Esophagus muscularis mucosa (tissue), 3 donors: Measurements from ENCODE around the gene GABPB2.

Experiments used
- POLR2A ChIP-seq: fragments of 450-650 bp; IDR thresholded peaks from one replicate; pipeline ENCODE4 v1.6.1; 2017; ENCODE audit warnings: antibody characterized with exemption, moderate library complexity, mild to moderate bottlenecking, low read depth
- TF ChIP-seq, protein P1 (sequence below), 3 experiments: fragments of 200-600 bp in 2 of 3; fragments of 450-650 bp in 1 of 3; sonication (generic) in 2 of 3; IDR thresholded peaks; one replicate each; pipeline ENCODE4 v1.5.1; 2017 to 2019; ENCODE audit warnings: antibody characterized with exemption in 3 of 3, mild to moderate bottlenecking in 2 of 3, moderate library complexity in 1 of 3

DNA sequence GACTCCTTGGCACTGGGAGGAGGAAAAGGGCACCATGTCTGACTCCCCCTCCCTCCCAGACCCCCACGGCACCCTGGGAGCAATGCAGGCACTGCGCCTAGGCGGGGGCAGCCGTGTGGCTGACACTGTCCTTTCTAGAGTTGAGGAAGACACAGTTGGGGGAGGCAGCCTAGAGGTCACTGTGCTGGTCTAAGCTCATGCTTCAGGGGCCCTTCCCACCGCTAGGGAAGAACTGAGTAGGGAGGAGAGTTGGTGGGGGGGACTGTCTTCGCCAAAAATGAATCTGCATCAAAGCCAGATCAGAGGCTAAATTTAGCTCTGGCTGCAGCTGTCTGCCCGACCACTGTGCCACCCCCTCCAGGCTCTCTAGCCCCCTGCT is 72.5 kb downstream of the GABPB2 start:
- TF ChIP-seq, protein P1, sequence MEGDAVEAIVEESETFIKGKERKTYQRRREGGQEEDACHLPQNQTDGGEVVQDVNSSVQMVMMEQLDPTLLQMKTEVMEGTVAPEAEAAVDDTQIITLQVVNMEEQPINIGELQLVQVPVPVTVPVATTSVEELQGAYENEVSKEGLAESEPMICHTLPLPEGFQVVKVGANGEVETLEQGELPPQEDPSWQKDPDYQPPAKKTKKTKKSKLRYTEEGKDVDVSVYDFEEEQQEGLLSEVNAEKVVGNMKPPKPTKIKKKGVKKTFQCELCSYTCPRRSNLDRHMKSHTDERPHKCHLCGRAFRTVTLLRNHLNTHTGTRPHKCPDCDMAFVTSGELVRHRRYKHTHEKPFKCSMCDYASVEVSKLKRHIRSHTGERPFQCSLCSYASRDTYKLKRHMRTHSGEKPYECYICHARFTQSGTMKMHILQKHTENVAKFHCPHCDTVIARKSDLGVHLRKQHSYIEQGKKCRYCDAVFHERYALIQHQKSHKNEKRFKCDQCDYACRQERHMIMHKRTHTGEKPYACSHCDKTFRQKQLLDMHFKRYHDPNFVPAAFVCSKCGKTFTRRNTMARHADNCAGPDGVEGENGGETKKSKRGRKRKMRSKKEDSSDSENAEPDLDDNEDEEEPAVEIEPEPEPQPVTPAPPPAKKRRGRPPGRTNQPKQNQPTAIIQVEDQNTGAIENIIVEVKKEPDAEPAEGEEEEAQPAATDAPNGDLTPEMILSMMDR (IDR thresholded peaks at IDR 0.05): no peak
- no peak for TF ChIP-seq POLR2A
